Measurements from ENCODE around the gene SREBF1. TPM values are rescaled to one million over a fixed set of nuclear protein-coding genes. Genes with fewer than 3 reads are reported as not detected.
A peak's percentile ranks its signal among the peaks of the same experiment; 100 is the strongest.

SREBF1 gene
- total and polyA plus RNA-seq, 2 of the 8 experiments (the other 6 are each of a cell fraction or from before 2014, with no cell fraction given): 28.6 to 70.8 TPM

GRCh38 chr17:17763734-17764133, 73.1 kb downstream of the SREBF1 start:
- no peak overlapping the region for H3K27ac ChIP-seq (ENCODE audit: low read depth, low read length)
- H3K14ac ChIP-seq (ENCODE audit: insufficient read length): no peak overlapping the region
- WGBS, 2 experiments (ENCODE audit: extremely low coverage in 1 of 2, insufficient coverage in 1 of 2, insufficient read length in 1 of 2, insufficient replicate concordance in 2 of 2, low coverage in 1 of 2, low lambda C conversion rate in 2 of 2, missing lambda C conversion rate in 1 of 2): 84% methylated on average over 5 of the region's 5 CpGs; no CpG with 5 or more reads in 1 of the 2 experiments
- no peaks in the 10 kb centered on the region for H3K36me3 ChIP-seq (ENCODE audit: control insufficient read depth in 2 of 4, insufficient read depth in 4 of 4, low read length in 3 of 4)
- H3K9me3 ChIP-seq (ENCODE audit: insufficient read depth in 2 of 2, low read depth in 1 of 2, low read length in 1 of 2): no peaks in the 10 kb centered on the region
- no peak overlapping the region for H3K23ac ChIP-seq (ENCODE audit: insufficient read length)
- H3K79me1 ChIP-seq (ENCODE audit: low read depth, low read length): no peaks in the 10 kb centered on the region
- H2BK15ac ChIP-seq (ENCODE audit: low read length): peak overlapping the region; percentile 8; the same call in 1 of the 2 replicates
- no peaks in the 10 kb centered on the region for H4K20me1 ChIP-seq (replicated peaks in 1 of 2; ENCODE audit: control insufficient read depth in 1 of 2, insufficient read depth in 2 of 2, low read length in 2 of 2)
- H3K27me3 ChIP-seq (replicated peaks in 1 of 4; ENCODE audit: control insufficient read depth in 3 of 4, extremely low read depth in 1 of 4, insufficient read depth in 3 of 4, low read length in 3 of 4): peaks cover 0 to 2% (median 0%) of the 10 kb centered on the region in 4 experiments; a peak in 2 of 7 replicates
- CTCF ChIA-PET (ENCODE audit: partially characterized antibody): interaction anchor here (0.8 to 2.4 kb wide), 7 partner anchors 9 to 270 kb away, joined by 3 to 15 read pairs (median 4); no protein-coding TSS in a partner anchor
- no peak overlapping the region for H4K8ac ChIP-seq (ENCODE audit: extremely low read depth, insufficient read depth, low read length)
- H3K9ac ChIP-seq (replicated peaks in 1 of 4; ENCODE audit: extremely low read depth in 1 of 4, low read depth in 3 of 4, low read length in 3 of 4): no peak overlapping the region
- H3K4me2 ChIP-seq (ENCODE audit: insufficient read depth in 1 of 2, low read depth in 2 of 2, low read length in 2 of 2): no peak overlapping the region
- POLR2A ChIA-PET (ENCODE audit: partially characterized antibody): no interaction called here
- no peak overlapping the region for H3K56ac ChIP-seq (replicated peaks; ENCODE audit: insufficient read length, low read depth, low read length)
- no peak overlapping the region for H2AFZ ChIP-seq (ENCODE audit: low read length)
- no peak overlapping the region for H3K4me3 ChIP-seq (ENCODE audit: extremely low read depth in 1 of 4, insufficient read depth in 2 of 4, low read depth in 3 of 4, low read length in 4 of 4)
- 0 out of 2 replicates have a peak overlapping the region, but pooled peaks have one; percentile 48 for H2BK20ac ChIP-seq (ENCODE audit: low read length)
- H3K4ac ChIP-seq (replicated peaks; ENCODE audit: insufficient read length, low read depth, low read length): no peak overlapping the region
- FAIRE-seq (no peak), DNase-seq (ENCODE audit: low read depth in 1 of 2, low spot score in 2 of 2) (no peak)
- H3K4me1 ChIP-seq (replicated peaks in 1 of 4; ENCODE audit: control insufficient read depth in 3 of 4, insufficient read depth in 4 of 4, low read length in 3 of 4): peaks cover 0 to 9% (median 3%) of the 10 kb centered on the region in 4 experiments; a peak in 4 of 7 replicates
- no peak overlapping the region; the same call in 1 of the 2 replicates for H2BK12ac ChIP-seq (ENCODE audit: low read depth, low read length)
- no peak overlapping the region for H2BK5ac ChIP-seq (ENCODE audit: low read depth, low read length)
- no peak overlapping the region for H2BK120ac ChIP-seq (replicated peaks; ENCODE audit: low read depth, low read length)
- H3K23me2 ChIP-seq (ENCODE audit: low read depth, low read length): no peaks in the 10 kb centered on the region
- H3K79me2 ChIP-seq (ENCODE audit: control insufficient read depth in 1 of 2, insufficient read depth in 2 of 2, low read length in 2 of 2): no peaks in the 10 kb centered on the region
- no peak overlapping the region for H4K91ac ChIP-seq (replicated peaks; ENCODE audit: insufficient read length, low read length)
- H3K18ac ChIP-seq (ENCODE audit: extremely low read depth, low read length): no peak overlapping the region
- no peak overlapping the region for H4K5ac ChIP-seq (ENCODE audit: insufficient read length, low read depth, low read length)
- no peak overlapping the region for H2AK5ac ChIP-seq (ENCODE audit: low read depth, low read length)
- TF ChIP-seq SIRT6 (IDR thresholded peaks at IDR 0.05; ENCODE audit: low read length) (no peak), FOSL1 (IDR thresholded peaks at IDR 0.05; ENCODE audit: insufficient read depth, low read depth, low read length) (no peak), HDAC2 (IDR thresholded peaks at IDR 0.05; ENCODE audit: borderline replicate concordance in 1 of 2, low read depth in 2 of 2, low read length in 2 of 2) (no peak), JUN (IDR thresholded peaks at IDR 0.05; ENCODE audit: low read depth, low read length) (no peak), KDM1A (IDR thresholded peaks at IDR 0.05; ENCODE audit: borderline replicate concordance, low read length) (no peak), POU5F1 (IDR thresholded peaks at IDR 0.05; ENCODE audit: low read depth, low read length) (no peak), USF2 (IDR thresholded peaks at IDR 0.05; ENCODE audit: low read length) (no peak), EGR1 (IDR thresholded peaks at IDR 0.05; ENCODE audit: borderline replicate concordance, low read depth, low read length) (no peak), SIX5 (IDR thresholded peaks at IDR 0.05; ENCODE audit: low read depth, low read length) (no peak), CHD1 (IDR thresholded peaks at IDR 0.05; ENCODE audit: low read depth, low read length) (no peak), NRF1 (IDR thresholded peaks at IDR 0.05; ENCODE audit: low read depth, low read length) (no peak), RXRA (IDR thresholded peaks at IDR 0.05; ENCODE audit: insufficient read depth, low read depth, low read length) (no peak), ZNF274 (IDR thresholded peaks at IDR 0.05; ENCODE audit: borderline replicate concordance, extremely low read depth, low read length) (no peak)
